Sigmoid colon (tissue), 4 donors: ENCODE measurements around the gene CNOT10.

Experiments
- EP300 ChIP-seq, 4 donors: sonication (generic); formaldehyde crosslinking; IDR thresholded peaks; one replicate each; pipeline ENCODE4 v1.6.1; 2017; ENCODE audit warnings: antibody characterized with exemption in 4 of 4
- TF ChIP-seq, protein P1 (sequence below), 4 experiments: fragments of 450-650 bp in 3 of 4; fragments of 200-600 bp in 1 of 4; IDR thresholded peaks; one replicate each; pipeline ENCODE4 v1.5.1; 2016 to 2019; ENCODE audit warnings: antibody characterized with exemption in 4 of 4, mild to moderate bottlenecking in 3 of 4, moderate library complexity in 2 of 4

DNA sequence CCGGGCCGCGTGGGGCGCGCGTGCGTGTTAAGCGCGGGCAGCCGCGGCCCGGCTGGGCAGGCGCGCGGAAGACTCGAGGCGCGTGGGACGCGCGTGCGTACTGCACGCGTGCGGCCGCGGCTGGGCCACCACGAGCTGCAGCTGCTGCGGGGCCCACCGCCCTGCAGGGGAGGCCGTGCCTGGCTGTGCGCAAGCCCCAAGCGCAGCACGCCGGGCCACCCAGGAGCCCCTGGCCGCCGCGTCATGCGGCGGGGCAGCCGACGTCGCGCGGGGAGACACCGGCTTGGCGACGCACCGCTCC is 132.2 kb downstream of the CNOT10 start:
- TF ChIP-seq, protein P1, sequence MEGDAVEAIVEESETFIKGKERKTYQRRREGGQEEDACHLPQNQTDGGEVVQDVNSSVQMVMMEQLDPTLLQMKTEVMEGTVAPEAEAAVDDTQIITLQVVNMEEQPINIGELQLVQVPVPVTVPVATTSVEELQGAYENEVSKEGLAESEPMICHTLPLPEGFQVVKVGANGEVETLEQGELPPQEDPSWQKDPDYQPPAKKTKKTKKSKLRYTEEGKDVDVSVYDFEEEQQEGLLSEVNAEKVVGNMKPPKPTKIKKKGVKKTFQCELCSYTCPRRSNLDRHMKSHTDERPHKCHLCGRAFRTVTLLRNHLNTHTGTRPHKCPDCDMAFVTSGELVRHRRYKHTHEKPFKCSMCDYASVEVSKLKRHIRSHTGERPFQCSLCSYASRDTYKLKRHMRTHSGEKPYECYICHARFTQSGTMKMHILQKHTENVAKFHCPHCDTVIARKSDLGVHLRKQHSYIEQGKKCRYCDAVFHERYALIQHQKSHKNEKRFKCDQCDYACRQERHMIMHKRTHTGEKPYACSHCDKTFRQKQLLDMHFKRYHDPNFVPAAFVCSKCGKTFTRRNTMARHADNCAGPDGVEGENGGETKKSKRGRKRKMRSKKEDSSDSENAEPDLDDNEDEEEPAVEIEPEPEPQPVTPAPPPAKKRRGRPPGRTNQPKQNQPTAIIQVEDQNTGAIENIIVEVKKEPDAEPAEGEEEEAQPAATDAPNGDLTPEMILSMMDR (IDR thresholded peaks at IDR 0.05), result no peak
- TF ChIP-seq EP300 (IDR thresholded peaks at IDR 0.05), result no peak
